Measurements from ENCODE around the gene SCML1.
"Not testable (repeated sequence)": the region's sequence is repeated elsewhere in the genome, so short reads cannot be mapped to it uniquely, and the experiment has no call there.

SCML1 gene

DNA sequence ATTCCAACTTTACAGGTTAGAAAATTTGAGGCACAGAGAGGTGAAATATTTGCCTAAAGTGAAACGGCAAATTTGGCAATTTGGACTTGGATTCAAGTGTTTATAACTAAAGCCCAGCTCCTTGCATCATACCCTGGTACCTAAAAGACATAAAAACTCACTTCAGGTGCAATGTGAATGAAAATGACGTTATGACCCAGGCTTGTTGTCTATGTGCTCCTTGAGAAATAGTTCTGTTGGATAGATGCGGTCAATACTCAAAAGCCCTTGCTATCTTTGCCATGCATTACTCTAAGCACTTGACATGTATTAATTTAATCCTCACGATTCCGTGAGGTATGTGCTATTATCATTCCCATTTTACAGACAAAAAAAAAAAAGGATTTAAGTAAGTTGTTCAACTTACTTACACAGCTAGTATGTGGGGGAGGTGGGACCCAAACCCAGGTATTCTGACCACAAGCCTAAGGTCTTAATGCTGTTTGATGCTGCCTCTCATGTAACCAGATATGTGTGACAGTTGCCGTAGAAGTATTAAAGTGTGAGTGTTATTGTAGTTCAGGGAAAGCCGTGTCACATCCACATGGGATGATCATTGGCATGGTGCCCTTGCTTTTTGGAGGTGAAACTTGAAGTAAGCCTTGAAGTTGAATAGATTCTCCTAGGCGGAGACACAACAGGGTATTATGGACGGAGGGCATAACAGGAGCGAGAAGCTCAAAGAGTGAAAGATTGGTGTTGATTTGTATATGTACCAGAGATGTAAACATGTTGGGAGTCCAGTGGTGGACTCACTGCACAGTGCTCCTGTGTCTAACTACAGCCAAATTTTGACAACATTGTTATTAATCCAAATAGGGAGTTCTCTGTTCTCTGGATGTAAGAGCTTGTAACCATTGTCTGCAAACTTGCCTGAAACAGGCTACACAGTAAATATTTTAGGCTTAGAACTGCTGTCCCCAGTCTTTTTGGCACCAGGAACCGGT is 3.1 kb downstream of the SCML1 start:
- no peak for DNase-seq

- no peak for DNase-seq
Measured at GRCh38 chrX:17741123-17741511, 3.8 kb downstream of the SCML1 start.

GRCh38 chrX:17743913-17744312 is 6.6 kb downstream of the SCML1 start:
- DNase-seq = no peak

- DNase-seq = no peak
Measured at GRCh38 chrX:17744896-17745523, 7.7 kb downstream of the SCML1 start.

DNA sequence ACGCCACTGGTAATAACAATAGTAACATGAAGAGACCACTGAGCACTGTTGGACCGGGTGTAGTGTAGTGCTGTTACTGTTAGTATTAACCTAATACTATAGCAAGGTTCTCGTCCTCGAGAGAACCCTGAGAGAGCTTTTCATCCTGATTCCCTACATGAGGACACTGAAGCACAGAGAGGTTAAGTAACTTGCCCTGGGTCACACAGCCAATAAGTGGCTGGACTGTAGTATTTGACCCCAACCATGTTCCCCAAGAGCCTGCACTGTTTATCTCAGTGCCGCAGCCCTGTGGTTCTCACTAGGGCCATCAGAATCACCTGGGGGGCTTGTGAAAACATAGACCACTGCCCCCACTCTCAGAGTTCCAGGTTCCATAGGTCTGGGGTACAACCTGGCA is 10.4 kb downstream of the SCML1 start:
- no peak for DNase-seq

DNA sequence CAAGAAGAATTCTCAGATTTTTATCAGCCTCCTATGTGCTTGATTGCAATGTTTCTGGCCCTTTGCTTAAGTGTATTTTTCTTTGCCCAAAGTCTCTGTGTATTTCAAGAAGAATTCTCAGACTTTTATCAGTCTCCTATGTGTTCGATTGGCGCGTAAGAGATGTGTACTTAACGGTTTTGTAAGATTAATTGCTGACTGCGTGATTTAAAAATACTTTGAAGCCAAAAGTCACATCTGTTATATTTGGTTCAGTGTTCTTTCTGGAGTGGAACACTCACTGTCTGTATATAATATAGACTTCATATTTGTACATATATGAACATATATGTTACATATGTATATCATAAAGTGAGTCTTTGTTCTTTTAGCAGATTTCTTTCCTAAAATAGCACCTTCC is 11.4 kb downstream of the SCML1 start:
- no peak for DNase-seq

GRCh38 chrX:17750436-17750835 is 13.1 kb downstream of the SCML1 start:
- DNase-seq = no peak

DNA sequence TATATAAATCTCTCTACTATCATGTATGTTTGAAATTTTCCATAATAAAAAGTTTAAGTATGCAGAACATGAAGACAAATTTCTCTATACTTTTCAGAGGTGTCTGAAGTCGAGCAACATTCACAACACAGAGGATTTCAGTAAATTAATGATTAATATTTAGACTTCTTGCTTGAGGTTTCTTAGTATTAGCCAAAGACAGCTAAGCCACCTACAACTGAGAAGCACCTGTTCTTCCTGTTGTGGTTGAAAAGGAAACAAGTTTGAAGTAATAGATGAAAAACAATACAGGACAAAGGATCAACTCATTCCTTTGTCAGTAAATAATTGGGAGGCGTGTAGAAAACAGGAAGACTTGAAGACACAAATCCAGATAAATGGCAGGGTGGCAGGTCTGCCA is 21.1 kb downstream of the SCML1 start:
- no peak for DNase-seq

DNA sequence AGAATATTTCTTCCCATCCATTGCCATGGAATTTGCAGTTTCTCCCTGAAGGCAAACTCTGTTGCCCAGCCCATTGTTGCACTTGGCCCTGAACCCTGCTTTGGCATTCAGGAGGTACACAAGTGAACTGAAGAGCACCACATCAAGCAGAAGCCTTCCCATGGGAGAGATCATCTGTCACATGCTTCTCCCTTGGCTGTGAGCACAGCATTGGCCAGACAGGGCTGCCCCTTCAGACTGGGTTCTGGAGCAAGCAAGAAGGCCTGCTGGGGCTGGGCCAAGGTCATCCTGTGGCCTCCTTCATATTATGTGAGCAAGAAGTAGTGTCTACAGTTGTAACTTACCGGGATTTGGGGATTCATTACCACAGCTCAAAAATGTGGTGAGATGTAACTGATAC is 22.7 kb downstream of the SCML1 start:
- DNase-seq = no peak

- DNase-seq = no peak
Measured at GRCh38 chrX:17767734-17768133, 30.4 kb downstream of the SCML1 start.

- DNase-seq = no peak
Measured at GRCh38 chrX:17768997-17769396, 31.7 kb downstream of the SCML1 start.

DNA sequence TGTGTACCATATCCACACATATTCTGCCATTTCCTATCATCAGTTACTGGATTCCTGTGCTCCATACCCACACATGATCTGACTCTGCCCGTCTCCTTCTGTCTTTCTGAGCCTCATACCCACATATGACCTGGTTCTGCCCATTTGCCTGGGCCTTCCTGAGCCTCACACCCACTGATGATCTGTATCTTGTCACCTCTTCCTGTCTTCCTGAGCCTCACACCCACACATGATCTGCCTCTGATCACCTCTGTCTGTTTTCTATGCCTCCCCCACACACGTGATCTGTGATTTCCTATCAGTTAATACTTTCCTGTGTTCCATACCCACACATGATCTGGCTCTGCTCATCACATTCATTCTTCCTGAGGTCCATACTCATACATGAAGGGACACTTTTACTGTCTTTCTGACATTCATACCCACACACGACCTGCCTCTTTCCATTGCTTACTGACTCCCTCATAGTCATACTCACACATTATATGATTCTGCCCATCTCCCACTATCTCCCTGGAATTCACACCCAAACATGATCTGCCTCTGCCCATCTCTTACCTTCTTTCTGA is 32.5 kb downstream of the SCML1 start:
- DNase-seq = no peak

DNA sequence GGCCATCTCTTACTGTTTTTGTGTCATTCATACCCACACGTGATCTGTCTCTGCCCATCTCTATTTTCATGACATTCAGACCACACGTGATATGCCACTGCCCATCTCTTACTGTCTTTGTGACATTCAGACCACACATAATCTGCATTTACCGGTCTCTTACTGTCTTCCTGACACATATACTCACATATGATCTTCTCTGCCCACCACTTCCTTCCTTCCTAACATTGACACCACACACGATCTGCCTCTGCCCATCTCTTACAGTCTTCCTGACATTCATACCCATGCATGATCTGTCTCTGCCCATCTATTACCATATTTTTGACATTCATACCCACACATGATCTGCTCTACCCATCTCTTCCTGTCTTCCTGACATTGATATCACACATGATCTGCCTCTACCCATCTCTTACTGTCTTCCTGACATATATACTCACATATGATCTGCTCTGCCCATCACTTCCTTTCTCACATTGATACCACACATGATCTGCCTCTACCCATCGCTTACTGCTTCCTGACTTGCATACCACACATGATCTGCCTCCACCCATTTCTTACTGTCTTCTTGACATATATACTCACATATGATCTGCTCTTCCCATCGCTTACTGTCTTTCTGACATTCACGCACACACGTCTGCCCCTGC is 36.1 kb downstream of the SCML1 start:
- DNase-seq = no peak

DNA sequence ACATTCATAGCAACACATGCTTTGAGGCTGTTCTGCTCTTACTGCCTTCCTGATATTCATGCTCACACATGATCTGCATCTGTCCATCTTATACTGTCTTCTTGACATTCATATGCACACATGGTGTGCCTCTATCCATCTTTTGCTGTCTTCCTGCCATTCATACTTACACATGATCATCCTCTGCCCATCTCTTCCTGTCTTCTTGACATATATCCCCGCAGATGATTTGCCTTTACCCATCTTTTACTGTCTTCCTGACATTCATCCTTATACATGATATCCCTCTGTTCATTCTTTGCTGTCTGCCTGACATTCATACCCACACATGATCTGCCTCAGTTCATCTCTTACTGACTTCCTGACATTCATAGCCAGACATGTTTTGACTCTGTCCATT is 36.8 kb downstream of the SCML1 start:
- DNase-seq = no peak

GRCh38 chrX:17778997-17779396 is 41.7 kb downstream of the SCML1 start:
- no peak for DNase-seq

- no peak for DNase-seq
Measured at GRCh38 chrX:17779434-17779833, 42.1 kb downstream of the SCML1 start.

DNA sequence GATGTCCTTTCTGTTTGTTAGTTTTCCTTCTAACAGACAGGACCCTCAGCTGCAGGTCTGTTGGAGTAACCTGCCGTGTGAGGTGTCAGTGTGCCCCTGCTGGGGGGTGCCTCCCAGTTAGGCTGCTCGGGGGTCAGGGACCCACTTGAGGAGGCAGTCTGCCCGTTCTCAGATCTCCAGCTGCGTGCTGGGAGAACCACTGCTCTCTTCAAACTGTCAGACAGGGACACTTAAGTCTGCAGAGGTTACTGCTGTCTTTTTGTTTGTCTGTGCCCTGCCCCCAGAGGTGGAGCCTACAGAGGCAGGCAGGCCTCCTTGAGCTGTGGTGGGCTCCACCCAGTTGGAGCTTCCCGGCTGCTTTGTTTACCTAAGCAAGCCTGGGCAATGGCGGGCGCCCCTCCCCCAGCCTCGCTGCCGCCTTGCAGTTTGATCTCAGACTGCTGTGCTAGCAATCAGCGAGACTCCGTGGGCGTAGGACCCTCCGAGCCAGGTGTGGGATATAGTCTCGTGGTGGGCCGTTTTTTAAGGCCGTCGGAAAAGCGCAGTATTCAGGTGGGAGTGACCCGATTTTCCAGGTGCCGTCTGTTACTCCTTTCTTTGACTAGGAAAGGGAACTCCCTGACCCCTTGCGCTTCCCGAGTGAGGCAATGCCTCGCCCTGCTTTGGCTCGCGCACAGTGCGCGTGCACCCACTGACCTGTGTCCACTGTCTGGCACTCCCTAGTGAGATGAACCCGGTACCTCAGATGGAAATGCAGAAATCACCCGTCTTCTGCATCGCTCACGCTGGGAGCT is 49.5 kb downstream of the SCML1 start:
- DNase-seq = not testable (repeated sequence)

- DNase-seq = no peak
Measured at GRCh38 chrX:17787557-17787956, 50.3 kb downstream of the SCML1 start.

- DNase-seq = no peak
Measured at GRCh38 chrX:17788439-17788838, 51.1 kb downstream of the SCML1 start.

GRCh38 chrX:17788956-17789562 is 51.8 kb downstream of the SCML1 start:
- no peak for DNase-seq

DNA sequence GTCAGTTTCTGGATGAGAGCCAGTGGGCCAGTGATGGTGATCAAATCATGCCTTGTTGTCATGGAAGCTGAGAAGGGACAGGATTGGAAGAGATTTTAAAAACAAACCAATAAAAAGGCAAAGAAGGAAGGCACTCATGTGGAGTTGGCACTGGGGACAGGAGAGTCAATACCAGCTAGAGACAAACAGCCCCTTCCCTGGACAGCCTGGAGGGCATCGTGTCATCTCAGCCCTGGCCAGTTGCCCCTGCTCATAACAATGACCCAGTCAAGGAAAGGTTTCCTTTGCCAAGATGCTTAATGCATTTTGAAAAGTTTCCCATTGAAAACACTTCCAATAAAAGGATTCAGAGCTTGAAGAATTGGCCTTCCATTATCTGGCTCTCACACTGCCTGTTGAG is 55.5 kb downstream of the SCML1 start:
- DNase-seq = peak; percentile 51

GRCh38 chrX:17798921-17799320 is 61.6 kb downstream of the SCML1 start:
- DNase-seq = no peak

Measured in NK-92 treated with Interleukin-12 subunit alpha and Interleukin-12 subunit beta, amount 100 ng/mL, for 24 hours (cell line).